ENCODE data around the gene NINJ2.

NINJ2 gene

DNA sequence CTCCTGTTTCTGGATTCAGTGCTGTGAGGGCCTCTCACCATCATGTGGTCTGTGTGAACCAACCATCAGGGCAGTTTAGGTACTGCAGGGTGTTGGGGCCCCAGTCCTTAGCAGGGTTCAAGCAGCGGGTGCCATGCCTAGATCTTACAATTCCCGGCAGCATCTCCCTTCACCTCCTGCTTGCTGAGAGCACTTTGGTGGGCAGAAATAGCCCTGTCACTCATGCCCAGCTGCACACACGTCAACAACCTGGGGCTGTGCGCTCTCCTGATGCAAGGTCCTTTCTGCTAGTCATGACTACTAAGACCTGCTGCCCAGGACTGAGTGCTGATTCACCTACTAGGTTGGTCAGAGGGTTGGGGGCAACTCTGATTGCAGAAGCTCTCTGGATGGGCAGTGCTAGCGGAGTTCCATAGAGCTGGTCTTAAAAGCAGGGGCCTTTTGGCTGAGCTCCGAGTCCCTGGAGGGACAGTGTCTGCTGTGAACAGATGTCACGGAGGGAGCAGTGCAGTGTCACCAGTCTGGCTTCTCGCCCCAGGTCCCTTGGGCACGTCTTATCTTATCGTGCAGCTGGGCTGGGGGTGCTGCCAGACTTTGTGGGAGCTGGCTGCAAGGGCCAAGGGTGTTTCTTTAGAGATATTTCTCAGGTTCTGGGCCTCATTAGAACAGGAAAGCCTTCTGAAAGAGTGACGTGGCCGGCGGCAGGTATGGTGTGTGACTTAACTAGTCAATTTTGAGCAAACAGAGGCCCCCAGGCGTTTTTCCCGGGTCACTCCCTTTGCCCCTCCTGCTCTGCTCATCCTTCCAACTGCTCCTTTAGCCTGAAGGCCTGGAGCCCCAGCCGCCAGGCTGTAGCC, 71.8 kb downstream of the NINJ2 start:
- H3K4me3 ChIP-seq (ENCODE audit: low read depth, low read length), result no peak overlapping the region
- peak; percentile 93 for DNase-seq (ENCODE audit: low read depth)

DNA sequence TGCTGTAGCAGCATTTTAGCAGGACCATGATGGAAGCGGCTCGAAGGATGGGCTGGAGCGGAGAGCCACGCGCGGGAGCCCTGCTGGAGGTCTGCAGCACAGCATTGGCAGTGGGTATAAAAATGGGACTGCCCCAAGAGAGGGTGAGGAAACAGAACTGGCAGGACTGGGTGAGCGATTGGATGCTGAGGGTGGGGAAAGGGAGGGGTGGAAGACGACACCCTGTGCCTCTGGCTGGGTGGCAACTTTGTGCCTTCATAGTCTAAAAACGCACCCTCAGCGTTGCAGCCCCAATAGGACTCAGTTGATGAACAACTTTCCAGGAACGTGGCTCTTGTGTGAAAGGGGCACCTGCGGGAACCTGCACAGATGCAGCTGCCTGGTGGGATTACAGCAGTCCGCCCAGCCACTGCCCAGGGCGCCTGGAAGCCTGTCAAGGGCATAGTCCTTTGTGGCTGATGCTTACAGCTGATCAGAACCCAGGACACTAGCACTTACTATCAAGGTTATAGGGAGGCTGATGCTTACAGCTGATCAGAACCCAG, 73.0 kb downstream of the NINJ2 start:
- no peak for TF ChIP-seq MYC (IDR thresholded peaks at IDR 0.05; ENCODE audit: low read depth, low read length)
- TF ChIP-seq POLR2A (IDR thresholded peaks at IDR 0.05; ENCODE audit: extremely low read depth, insufficient read length), result no peak
- TF ChIP-seq, protein P1, sequence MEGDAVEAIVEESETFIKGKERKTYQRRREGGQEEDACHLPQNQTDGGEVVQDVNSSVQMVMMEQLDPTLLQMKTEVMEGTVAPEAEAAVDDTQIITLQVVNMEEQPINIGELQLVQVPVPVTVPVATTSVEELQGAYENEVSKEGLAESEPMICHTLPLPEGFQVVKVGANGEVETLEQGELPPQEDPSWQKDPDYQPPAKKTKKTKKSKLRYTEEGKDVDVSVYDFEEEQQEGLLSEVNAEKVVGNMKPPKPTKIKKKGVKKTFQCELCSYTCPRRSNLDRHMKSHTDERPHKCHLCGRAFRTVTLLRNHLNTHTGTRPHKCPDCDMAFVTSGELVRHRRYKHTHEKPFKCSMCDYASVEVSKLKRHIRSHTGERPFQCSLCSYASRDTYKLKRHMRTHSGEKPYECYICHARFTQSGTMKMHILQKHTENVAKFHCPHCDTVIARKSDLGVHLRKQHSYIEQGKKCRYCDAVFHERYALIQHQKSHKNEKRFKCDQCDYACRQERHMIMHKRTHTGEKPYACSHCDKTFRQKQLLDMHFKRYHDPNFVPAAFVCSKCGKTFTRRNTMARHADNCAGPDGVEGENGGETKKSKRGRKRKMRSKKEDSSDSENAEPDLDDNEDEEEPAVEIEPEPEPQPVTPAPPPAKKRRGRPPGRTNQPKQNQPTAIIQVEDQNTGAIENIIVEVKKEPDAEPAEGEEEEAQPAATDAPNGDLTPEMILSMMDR (IDR thresholded peaks at IDR 0.05; ENCODE audit: low read depth, low read length), result no peak
- TF ChIP-seq, protein P2, sequence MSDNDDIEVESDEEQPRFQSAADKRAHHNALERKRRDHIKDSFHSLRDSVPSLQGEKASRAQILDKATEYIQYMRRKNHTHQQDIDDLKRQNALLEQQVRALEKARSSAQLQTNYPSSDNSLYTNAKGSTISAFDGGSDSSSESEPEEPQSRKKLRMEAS (IDR thresholded peaks at IDR 0.05; ENCODE audit: low read depth, low read length), result no peak
- DNase-seq (ENCODE audit: low read depth), result no peak
- no peak overlapping the region for H3K4me3 ChIP-seq (ENCODE audit: low read depth, low read length)

More for the DNA sequence above, 71.8 kb downstream of the NINJ2 start:
- TF ChIP-seq, protein P1 (IDR thresholded peaks at IDR 0.05; ENCODE audit: low read depth, low read length), result peak; percentile 4
- peak; percentile 33; the same call in 1 of the 2 replicates for TF ChIP-seq MYC (IDR thresholded peaks at IDR 0.05; ENCODE audit: low read depth, low read length)
- TF ChIP-seq, protein P2 (IDR thresholded peaks at IDR 0.05; ENCODE audit: low read depth, low read length), result no peak
- TF ChIP-seq POLR2A (IDR thresholded peaks at IDR 0.05; ENCODE audit: extremely low read depth, insufficient read length), result no peak

DNA sequence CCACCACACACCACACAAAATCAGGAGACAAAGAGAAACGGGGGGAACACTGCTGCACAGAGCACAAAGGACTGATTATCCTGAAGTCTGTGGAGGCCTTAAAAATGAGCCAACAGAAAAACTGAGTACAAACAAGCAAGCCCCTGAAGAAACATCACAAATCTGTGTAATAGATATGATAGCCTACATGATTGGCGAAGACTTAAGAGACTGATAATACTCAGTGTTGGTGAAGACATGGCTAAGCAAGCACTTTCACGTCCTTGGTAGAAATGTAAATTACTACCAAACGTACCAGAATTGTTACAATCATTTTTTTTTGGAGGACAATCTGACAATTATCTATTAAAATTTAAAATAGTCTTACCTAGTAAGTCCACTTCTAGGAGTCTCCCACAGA, 74.6 kb downstream of the NINJ2 start:
- DNase-seq (ENCODE audit: low read depth), result no peak
- TF ChIP-seq POLR2A (IDR thresholded peaks at IDR 0.05; ENCODE audit: extremely low read depth, insufficient read length), result no peak
- TF ChIP-seq, protein P1 (IDR thresholded peaks at IDR 0.05; ENCODE audit: low read depth, low read length), result no peak
- no peak for TF ChIP-seq MYC (IDR thresholded peaks at IDR 0.05; ENCODE audit: low read depth, low read length)
- TF ChIP-seq, protein P2 (IDR thresholded peaks at IDR 0.05; ENCODE audit: low read depth, low read length), result no peak
- no peak overlapping the region for H3K4me3 ChIP-seq (ENCODE audit: low read depth, low read length)

DNA sequence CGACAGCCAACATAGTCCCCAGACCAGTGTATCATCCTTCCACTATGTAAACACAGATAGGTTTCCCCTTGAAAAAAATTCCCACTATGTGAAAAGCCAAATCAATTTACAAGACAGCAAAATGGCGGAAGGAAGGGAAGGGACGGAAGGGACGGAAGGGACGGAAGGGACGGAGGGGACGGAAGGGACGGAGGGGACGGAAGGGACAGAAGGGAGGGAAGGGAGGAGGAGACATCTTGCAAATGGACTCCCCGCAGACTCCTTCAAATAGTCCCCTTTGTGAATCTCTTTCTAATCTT, 75.3 kb downstream of the NINJ2 start:
- no peak for DNase-seq (ENCODE audit: low read depth)
- no peak overlapping the region for H3K4me3 ChIP-seq (ENCODE audit: low read depth, low read length)
- no peak for TF ChIP-seq MYC (IDR thresholded peaks at IDR 0.05; ENCODE audit: low read depth, low read length)

DNA sequence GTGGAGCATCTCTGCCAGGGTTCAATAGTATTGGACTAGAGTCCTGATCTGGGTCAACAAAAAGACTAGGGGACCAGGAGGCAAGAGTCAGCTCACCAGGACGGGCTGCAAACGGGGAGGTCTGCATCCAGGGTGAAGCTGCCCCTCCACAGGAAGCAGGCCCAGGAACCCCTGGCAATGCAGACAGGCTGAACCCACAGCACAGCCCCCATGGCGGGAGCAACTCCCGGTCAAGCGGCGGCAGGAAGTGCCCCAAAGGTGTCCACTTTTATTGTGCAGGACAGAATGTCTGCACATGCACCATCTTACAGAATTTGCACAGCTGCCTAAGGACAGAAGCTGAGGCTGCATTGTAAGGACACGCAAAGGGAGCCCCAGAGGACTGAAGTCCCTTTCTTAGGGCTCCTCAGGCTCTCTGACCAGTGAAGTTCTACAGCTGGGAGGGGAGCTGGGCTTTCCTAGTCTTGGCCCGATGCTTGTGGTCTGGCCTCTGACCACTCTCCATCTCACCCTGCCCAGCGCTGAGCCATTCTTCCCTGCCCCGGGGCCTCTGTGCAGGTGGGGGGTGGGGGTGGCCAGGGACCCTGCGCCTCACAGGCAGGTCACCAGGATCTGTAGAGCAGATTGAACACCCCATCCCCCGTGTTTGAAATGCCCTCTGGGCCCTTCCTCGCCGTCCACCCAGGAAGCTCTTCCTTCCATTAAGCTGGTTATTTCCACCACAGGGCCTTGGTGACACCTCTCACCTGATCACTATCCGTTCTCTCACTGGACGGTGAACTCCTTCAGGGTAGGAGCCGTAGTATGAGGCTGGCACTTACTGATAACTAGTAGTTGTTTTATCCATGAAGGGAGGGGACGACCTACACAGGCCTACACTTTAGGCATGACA, 75.9 kb downstream of the NINJ2 start:
- no peak for DNase-seq (ENCODE audit: low read depth)
- TF ChIP-seq, protein P2 (IDR thresholded peaks at IDR 0.05; ENCODE audit: low read depth, low read length), result no peak
- no peak for TF ChIP-seq POLR2A (IDR thresholded peaks at IDR 0.05; ENCODE audit: extremely low read depth, insufficient read length)
- no peak for TF ChIP-seq MYC (IDR thresholded peaks at IDR 0.05; ENCODE audit: low read depth, low read length)
- TF ChIP-seq, protein P1 (IDR thresholded peaks at IDR 0.05; ENCODE audit: low read depth, low read length), result no peak
- H3K4me3 ChIP-seq (ENCODE audit: low read depth, low read length), result no peak overlapping the region
